GM12801 (cell line): ENCODE results near the gene CBL.

Experiments used
- CTCF ChIP-seq: IDR thresholded peaks from one replicate; pipeline ENCODE4 v1.5.1; 2011; ENCODE audit warnings: control low read depth; ENCODE audit not compliant: insufficient read length; ENCODE audit errors: extremely low read depth

The CBL gene

GRCh38 chr11:119309953-119310681, 104.0 kb downstream of the CBL start:
- TF ChIP-seq CTCF, result no peak

- no peak for TF ChIP-seq CTCF
Observed at GRCh38 chr11:119310682-119311052, 104.5 kb downstream of the CBL start.

GRCh38 chr11:119314726-119315125, 108.6 kb downstream of the CBL start:
- TF ChIP-seq CTCF, result no peak

- no peak for TF ChIP-seq CTCF
Observed at GRCh38 chr11:119315131-119316015, 109.2 kb downstream of the CBL start.

GRCh38 chr11:119316016-119316728, 110.0 kb downstream of the CBL start:
- no peak for TF ChIP-seq CTCF

- TF ChIP-seq CTCF, result no peak
Observed at GRCh38 chr11:119316729-119317591, 110.8 kb downstream of the CBL start, which contains the start of gene MCAM. MCAM (minus strand) TSS chr11:119317130; CDS start chr11:119317101, 29 bp downstream.
